ENCODE measurements around the gene SYNCRIP.
"Not testable (repeated sequence)": the region's sequence is repeated elsewhere in the genome, so short reads cannot be mapped to it uniquely, and the experiment has no call there.

DNA sequence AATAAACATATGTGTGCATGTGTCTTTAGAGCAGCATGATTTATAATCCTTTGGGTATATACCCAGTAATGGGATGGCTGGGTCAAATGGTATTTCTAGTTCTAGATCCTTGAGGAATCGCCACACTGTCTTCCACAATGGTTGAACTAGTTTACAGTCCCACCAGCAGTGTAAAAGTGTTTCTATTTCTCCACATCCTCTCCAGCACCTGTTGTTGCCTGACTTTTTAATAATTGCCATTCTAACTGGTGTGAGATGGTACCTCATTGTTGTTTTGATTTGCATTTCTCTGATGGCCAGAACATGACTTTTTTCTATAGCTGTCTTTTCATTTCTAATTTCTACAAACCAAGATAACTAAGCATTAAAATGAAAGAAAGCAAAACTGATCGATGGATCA, 78.5 kb downstream of the SYNCRIP start:
- TF ChIP-seq, protein P1, sequence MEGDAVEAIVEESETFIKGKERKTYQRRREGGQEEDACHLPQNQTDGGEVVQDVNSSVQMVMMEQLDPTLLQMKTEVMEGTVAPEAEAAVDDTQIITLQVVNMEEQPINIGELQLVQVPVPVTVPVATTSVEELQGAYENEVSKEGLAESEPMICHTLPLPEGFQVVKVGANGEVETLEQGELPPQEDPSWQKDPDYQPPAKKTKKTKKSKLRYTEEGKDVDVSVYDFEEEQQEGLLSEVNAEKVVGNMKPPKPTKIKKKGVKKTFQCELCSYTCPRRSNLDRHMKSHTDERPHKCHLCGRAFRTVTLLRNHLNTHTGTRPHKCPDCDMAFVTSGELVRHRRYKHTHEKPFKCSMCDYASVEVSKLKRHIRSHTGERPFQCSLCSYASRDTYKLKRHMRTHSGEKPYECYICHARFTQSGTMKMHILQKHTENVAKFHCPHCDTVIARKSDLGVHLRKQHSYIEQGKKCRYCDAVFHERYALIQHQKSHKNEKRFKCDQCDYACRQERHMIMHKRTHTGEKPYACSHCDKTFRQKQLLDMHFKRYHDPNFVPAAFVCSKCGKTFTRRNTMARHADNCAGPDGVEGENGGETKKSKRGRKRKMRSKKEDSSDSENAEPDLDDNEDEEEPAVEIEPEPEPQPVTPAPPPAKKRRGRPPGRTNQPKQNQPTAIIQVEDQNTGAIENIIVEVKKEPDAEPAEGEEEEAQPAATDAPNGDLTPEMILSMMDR (conservative IDR thresholded peaks at IDR 0.05), result not testable (repeated sequence)
- TF ChIP-seq ZFX (IDR thresholded peaks at IDR 0.05), result not testable (repeated sequence)

Data from C4-2B (cell line).